GM21717 (cell line): ENCODE data around the gene TADA2B.

Experiments
- ATAC-seq: cut with Tn5 transposase; IDR thresholded peaks from one replicate; pipeline ENCODE4 v1.9.1; 2021; ENCODE audit warnings: mild to moderate bottlenecking, moderate library complexity; ENCODE audit not compliant: unreplicated experiment

Gene TADA2B

DNA sequence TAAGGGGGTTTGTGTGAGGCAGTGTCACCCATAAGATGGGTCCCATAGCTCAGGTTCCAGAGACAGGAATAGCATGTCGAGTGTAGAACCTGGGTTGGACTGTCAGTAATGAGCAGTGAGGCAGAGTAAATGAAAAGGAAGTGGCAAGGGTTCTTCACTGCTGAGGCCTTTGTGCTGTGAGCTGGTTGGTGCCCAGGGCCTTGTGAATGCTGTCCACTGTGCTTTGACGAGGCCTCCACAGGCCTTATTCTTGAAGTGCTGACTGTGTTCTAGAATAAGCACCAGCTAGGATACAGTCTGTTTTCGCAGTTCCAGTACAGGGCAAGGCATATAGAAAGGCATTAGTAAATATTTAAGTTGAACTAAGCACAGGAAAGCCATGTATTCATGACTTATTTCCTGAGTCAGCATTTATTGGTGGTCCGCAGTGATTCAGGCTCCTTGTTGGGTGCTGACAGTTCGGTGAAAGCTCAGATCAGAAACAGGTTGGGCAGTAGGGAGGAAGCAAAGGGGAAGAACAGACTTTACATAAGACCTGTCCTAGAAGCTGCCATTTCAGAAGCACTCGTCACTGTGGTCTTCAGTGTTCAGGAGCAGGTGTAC, 25.6 kb upstream of the TADA2B start:
- ATAC-seq, result no peak

DNA sequence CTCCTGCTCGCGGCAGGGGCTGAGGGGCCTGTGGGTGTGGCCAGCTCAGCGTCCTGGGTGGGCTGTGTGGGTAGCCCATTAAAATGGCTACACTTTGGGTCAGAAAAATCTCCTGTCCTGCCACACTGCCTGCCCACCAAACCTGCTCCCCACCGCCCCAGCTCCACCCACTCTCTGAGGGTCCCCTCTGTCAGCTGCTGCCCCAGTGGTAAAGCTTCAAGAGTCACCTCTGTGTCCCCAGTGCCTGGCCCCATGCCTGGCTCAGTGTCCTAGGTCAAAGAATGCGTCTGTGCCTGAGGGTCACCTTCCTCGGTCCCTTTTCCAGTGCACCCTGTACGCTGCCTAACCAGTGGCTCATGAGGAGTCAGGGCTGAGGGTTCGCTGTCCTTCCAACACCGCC, 24.9 kb upstream of the TADA2B start:
- ATAC-seq, result no peak

DNA sequence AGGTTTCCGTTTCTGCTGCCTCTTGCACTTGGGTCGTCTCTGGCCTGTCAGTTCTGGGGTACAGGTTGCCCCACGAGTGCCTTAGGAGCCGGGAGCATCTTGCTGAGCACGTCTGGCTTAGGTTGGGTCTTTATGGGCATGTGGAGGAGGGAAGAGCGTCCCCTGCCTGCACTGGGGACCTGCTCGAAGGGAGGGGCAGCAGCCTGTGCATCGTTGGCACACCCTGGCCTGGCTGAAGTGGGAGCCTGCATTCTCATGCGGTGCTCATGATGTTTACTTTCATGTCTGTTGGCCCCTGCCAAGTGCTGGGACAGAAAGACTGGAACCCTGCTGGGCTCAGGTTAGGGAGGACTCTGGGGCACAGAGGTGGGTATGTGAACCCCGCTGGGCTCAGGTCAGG, 23.8 kb upstream of the TADA2B start:
- ATAC-seq, result no peak

DNA sequence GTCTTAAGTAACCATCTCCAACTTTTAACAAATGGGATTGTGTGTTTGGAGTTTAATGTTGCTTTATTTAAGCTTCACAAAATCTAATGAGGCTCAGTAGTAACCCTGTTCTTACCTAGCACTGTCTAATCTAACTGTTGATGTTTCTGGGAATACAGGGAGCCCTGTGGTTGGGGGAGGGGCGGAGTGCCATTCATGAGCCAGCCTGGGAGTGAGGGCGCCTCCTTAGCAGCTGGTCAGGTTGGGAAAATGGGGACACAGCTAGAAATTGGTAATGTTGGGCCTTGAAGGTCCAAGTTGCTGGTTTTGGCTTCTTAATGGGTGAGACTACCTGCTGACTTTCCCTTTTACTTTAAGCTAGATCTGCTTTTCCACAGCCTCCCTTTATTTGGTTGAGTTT, 22.9 kb upstream of the TADA2B start:
- ATAC-seq, result no peak

DNA sequence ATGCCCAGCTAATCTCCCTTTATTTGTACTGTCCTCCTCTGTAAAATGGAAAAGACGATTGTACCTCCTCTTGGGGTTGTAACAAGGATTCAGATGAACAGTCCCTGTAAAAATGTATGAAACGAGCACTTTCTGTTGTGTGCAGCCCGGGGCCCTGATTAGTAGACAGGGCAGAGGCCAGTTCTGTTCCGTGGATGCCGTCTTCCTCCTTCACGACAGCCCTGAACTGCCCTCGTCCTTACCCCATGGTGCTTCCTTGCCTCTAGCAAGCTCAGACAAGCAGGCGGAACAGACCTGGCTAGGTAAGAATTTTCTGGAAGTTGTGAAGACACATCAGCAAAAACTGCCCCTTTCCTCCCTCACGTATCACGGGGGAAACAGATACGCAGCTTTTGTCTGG, 22.3 kb upstream of the TADA2B start:
- ATAC-seq, result no peak

DNA sequence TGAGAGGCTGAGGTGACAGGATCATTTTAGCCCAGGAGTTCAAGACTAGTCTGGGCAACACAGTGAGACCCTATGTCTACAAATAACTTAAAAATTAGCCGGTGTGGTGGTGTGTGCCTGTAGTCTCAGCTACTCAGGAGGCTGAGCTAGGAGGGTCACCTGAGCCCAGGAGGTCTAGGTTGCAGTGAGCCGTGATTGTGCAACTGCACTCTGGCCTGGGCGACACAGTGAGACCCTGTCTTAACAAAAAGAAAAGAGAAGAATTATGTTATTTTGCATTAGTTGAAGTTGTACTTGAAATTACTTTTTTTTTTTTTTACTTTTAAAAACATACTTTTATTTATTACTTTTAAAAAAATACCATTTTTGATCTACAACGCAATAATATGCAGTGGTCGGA, 21.8 kb upstream of the TADA2B start:
- ATAC-seq, result no peak

DNA sequence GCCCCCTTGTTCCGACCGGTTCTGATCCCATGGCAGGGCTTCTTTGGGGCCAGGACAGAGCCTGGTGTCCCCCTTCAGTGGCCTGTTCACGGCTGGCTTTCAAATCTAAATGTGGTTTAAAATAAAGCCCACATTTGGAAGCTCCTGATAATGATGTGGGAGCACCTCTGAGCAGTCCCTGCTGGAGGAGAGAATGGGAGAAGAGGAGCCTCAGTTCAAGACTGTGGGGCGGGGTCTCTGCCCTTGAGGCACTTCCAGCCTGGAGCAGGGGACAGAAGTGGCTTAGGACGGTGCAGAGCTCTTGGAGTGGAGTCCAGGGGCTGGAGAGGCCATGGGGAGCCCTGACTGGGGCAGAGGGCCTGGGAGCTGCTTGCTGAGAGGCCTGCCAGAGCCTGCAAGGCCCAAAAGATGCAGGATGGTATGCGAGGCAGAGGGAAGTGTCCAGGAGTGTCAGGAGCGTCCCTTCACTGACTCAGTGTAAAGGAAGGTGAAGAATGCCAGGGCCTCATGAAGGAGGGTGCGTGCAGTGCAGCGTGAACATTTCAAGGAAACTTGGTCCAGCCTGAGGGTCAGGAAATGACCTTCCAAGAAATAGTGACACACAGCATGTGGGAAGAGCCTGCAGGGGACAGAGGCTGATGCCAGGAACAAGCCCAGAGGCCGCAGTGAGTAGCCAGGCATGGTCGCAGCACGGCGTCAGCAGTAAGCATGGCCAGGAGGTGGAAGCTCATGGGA, 21.1 kb upstream of the TADA2B start:
- ATAC-seq, result no peak

DNA sequence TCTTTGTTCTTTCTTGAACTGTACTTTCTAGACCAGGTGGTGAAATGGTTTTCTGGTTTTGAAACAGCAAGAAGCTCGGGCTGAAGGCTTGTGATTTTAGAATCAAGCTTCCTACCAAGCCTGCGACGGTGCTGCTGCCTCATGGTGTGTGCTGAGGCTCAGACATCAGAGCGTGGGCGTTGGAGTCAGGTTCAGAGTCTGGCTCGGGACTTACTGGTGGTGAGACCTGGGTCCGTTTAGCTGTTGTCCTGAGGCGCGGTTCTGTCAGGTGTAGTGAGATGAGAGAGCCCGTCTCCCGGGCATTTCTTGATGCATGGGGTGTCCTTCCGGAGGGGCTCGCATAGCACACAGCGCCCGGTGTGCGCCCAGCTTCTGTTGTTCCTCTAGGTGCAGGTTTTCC, 19.7 kb upstream of the TADA2B start:
- no peak for ATAC-seq

DNA sequence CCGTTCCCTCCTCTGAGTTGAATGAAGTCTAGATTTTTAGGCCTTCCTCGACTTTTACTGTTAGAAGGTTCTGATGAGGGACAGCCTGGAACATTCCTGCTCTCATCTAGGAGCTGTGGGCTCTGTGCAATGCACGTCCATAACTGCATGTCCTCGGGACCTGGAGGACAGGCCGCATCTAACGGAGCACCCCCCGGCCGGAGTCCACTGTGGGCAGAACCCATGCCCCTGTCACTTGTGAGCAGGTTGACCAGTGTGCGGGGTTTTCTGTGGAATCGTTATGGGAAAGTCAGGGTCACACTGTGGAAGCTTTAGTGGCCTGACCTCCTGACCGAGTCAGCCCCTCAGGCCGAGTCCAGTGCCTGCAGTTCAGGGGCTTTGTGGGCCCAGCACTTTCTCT, 19.3 kb upstream of the TADA2B start:
- ATAC-seq, result no peak

DNA sequence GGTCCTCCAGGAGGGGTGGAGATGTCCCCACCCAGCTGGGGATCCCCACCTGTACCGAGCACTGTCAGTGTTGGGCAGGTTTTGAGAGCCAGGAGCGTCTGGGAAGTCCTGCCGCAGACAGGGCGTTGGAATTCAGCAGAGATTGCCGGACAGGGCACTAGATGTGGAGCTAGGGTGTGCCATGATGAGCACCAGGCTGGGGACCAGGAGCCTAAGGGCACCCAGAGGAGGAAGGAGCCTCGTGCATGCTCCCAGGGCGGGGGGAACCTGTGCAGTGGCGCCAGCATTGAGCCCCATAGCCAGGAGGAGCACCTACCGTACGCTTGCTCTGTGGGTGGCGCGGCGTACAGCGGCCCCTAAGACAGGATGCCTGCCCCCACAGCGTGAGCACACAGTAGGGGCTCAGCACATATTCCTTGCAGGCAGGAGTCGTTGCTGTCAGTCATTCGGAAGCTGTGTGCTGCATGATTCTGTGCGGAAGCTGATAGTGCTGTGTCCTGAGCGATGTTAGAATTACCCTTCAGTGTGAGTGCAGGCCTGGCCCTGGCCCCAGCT, 18.8 kb upstream of the TADA2B start:
- no peak for ATAC-seq

DNA sequence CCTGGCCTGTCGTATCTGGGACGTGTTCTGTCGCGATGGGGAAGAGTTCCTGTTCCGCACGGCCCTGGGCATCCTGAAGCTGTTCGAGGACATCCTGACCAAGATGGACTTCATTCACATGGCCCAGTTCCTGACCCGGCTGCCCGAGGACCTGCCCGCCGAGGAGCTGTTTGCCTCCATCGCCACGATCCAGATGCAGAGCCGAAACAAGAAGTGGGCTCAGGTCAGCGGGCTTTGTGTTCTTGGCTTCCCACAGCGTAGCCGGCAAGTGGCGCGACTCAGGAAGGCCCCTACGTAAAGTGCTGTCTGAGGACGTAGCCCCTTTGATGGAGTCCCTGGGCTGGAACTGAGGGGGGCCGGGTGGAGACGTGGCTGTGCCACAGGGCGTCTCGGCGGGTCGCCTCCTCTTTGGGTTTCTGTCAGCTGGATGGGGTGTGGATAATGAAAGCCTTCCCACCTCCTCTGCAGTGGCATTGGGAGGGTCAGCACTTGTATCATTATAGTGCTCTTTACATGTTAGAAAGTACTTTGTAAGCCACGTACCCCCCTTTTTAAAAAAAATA, 18.1 kb upstream of the TADA2B start:
- ATAC-seq, result no peak

DNA sequence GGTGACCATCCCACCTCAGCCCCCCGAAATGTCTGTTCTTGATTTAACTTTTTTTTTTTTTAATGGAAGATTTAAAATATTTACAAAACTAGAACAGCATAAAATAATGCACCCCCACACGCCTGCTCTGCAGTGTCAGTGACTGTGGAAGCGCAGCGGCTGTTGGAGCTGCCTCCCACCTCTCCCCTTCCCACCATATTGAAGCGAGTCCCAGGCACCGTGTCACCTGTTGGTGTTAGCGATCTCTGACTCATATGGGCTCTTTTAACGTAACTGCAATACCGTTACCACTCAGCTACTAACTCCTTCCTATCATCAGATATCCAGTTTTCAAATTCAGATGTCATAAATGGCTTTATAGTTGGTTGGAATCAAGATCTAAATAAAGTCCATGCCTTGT, 17.1 kb upstream of the TADA2B start:
- no peak for ATAC-seq

DNA sequence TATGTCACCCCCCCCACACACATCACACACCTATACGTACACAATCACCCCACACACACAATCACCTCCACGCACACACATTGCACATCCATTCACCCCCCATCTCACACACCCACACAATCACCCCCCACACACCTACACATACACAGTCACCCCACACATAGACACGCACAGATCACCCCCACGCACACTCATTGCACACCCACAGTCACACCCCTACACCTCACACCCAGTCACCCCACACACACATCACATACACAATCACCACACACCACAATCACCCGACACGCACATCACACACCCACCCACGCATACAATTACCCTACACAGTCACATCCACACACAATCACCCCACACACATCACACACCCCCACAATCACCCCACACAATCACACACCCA, 15.9 kb upstream of the TADA2B start:
- no peak for ATAC-seq

DNA sequence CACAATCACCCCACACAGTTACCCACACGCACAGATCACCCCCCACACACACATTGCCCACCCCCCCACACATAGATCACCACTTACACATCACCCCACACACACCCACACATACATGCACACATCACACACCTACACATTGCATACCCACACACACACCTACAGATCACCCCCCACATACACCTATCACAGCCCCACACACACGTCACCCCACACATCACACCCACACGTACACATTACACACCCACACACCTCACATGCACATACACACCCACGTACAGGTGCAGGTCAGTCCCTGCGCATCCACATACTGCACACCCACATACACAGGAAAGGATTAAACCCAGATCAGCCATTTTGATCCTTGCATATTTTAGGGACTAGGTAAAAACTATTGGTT, 15.3 kb upstream of the TADA2B start:
- ATAC-seq, result no peak

DNA sequence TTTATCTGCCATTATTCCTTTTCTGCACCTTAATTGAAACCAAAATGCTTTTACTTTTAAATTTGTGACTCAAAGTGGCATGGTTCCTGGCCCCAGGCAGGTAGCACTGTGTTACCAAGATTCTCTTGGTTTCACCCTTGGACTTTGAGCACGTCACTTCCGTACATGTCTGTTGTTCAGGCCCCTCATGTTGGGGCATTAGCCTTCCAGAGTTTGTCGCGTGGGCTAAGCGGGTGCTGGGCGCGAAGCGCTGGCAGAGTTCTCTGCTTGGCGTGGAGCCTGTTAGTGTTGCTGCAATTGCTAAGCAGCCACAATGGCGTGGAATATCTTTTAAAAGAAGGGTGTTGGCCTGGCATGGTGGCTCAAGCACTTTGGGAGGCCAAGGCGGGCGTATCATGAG, 14.0 kb upstream of the TADA2B start:
- no peak for ATAC-seq

DNA sequence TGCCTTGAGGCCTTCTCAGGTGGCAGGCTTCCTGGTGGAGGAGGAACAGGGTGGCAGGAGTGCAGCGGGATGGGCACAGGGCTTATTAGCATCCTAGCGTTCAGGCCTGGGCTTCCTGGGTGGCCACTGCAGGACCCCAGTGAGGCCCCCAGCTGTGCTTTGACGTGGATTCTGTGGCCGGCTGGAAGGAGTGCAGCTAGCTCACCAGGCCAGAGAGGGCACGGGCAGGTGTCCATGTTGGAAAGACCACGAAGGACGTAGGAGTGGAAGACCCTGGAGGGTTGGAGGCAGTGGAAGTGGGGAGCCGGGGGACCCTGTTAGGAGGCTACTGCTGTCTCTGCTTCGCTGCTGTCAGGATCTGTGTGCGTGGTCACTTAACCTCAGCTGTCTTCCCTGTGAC, 13.3 kb upstream of the TADA2B start:
- no peak for ATAC-seq

DNA sequence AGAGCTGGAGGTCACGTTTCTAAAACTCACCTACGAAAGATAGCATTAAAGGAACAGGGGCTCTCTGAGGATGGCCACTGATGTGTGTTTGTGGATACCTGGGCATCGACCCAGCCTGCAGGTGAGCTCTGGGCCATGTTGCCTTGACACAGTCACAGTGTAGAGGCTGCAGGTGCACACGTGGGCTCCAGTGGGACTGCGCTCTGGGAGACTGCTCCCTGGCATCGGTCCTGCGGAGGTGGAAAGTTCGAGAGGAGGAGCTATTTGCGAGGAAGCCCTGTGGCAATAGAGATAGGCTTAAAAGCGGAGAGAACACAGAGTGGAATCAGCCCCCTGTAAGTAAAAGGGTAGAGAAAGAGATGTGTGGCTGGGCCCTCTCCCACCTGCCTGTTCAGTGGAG, 12.3 kb upstream of the TADA2B start:
- ATAC-seq, result no peak

DNA sequence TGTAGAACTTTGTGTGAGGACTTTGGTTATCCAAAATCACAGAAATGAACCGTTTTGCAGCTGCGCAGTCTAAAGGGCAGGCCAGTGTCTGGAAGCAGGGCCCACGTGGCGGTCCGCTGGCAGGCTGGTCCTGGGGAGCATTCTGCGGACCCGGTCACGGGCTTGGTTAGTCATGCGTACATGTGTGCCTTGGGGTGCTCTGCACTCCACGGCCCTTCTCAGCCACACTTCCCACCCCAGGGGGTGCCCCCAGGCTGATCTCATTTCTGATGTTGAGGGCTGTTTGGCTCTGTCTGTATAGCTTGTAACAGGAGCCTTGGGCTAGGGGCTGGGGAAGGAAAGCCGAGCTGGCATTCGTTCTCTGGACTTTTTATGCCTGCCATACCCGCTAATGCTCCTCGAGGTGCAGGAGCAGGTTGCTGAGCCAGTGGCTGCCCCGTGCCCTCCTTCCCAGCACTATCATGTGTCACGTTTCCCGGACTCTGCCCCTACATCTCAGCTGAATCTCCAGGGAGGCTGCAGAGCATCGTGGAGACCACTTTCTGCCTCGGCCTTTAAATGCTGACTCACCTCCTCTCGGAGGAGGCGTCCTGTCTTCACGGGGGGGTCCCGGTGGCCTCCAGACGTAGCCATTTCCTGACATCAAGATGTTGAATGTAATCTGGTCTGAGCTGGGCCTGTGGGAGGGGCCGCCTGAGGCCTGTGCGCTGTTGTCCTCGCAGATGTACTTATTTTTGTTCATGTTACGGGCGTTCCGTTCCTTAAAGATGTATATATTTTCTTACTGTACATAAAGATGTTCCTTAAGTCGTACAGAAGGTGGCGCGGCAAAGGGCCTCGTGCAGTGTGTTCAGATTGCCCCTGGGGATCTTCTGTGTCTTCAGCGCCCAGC, 11.4 kb upstream of the TADA2B start:
- ATAC-seq, result no peak

DNA sequence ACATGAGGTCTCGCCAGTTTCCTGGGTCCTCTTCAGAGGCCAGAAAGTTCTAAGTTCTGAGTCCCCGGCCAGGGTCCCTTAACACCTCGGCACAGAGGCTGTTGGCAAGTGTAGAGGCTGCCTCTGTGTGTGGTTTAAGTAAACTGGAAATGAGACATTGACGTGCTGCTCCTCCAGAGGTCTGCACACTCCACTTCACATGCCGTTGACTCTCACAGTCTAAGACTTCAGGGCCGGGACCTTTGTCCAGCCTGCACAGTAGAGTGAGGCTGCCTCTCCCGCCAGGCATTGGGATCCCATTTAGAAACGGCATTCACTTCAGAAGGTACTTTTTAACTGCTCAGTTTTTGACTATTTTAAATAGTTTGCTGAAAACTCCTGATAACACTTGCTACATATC, 10.6 kb upstream of the TADA2B start:
- ATAC-seq, result no peak

DNA sequence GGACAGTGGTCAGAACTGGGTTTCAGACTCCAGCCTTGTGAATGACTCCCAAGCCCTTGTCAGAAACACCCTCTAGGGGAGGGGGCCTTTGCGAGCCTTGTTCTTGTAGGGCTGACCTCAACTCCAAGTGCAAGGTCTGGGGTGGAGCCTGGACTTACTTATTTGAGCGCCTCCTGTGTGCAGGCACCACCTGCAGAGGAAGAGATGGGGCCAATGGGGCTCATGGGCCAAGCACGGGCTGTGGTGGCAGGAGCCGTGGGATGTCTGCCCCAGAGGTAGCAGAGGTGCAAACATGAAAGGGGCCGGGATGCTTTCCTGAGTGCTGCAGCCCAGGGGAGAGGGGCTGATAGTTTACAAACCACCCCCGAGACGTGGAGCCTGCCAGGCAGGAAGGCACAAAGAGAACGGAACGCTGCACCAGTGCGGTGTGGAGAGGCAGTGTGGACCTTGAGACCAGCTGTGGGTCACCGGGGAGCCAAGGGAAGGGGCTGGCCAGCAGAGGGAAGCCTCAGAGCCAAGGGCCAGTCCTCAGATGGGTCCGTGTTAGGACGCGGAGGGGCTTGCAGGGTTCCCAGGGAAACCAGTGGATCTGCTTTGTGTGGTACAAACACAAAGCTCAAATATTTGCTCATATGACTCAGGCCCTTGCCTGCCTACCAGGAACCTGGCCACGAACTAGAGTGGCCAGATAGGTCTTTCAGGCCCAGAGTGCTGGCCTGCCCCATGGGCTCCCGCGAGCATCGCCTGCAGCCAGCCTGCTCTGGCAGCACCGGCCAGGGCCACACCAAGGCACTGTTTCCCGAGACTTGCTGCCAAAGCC, 8.7 kb upstream of the TADA2B start:
- no peak for ATAC-seq

DNA sequence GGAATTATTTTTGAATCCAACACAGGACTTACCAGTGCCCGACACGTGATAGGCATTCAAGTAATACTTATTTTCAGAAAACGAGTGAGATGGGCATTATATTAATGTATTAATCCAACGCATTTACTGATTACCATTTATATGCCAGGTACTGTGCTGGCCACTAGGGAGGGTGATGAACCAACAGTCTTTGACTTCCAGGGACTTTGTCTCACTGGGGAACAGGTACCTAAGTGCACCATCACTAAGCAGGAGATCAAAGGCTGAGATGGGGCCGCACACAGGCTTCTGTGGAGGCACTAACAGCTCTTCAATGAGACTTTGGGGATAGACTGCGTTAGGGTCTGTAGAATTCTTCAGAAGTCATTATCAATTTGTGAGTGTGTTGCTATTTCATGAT, 5.7 kb upstream of the TADA2B start:
- ATAC-seq, result no peak
